Measurements from ENCODE around the gene ABHD12.

DNA sequence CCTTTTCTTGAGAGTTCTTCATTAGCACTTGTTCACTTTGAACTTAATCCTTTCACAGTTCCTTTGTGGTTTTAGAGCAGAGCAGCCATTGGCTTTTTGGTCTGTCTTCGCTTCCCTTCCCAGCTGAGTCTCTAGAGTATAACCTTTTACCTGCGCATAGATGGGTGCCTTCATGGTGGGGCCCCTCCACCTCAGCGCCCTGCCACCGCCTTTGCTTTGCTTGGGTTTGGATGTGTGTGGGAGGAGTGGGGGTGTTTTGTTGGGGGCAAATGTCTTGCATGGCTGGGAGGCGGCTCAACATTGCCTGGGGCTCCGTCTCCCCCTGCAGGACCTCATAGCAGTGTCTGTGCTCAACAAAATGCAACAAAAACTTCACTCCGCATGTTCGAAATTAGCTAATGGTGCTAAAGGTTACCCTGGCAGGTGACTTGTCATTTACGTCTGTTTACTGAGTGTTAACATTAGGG is 130.8 kb downstream of the ABHD12 start:
- TF ChIP-seq, protein P1, sequence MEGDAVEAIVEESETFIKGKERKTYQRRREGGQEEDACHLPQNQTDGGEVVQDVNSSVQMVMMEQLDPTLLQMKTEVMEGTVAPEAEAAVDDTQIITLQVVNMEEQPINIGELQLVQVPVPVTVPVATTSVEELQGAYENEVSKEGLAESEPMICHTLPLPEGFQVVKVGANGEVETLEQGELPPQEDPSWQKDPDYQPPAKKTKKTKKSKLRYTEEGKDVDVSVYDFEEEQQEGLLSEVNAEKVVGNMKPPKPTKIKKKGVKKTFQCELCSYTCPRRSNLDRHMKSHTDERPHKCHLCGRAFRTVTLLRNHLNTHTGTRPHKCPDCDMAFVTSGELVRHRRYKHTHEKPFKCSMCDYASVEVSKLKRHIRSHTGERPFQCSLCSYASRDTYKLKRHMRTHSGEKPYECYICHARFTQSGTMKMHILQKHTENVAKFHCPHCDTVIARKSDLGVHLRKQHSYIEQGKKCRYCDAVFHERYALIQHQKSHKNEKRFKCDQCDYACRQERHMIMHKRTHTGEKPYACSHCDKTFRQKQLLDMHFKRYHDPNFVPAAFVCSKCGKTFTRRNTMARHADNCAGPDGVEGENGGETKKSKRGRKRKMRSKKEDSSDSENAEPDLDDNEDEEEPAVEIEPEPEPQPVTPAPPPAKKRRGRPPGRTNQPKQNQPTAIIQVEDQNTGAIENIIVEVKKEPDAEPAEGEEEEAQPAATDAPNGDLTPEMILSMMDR (IDR thresholded peaks at IDR 0.05), result no peak
- TF ChIP-seq POLR2A (IDR thresholded peaks at IDR 0.05) (no peak), POLR2AphosphoS5 (IDR thresholded peaks at IDR 0.05) (no peak)
